ENCODE measurements around the gene ZWILCH.

GRCh38 chr15:66569461-66570137 is 64.5 kb downstream of the ZWILCH start:
- TF ChIP-seq CTCF (IDR thresholded peaks at IDR 0.05) (no peak), POLR2A (IDR thresholded peaks at IDR 0.05) (no peak)
